HepG2 (cell line): ENCODE results near the gene THOC5. TPM values are rescaled to one million over a fixed set of nuclear protein-coding genes. Genes with fewer than 3 reads are reported as not detected.

Experiments used
- BATF2 ChIP-seq: sonication (generic); formaldehyde crosslinking; IDR thresholded peaks from 2 replicates; pipeline ENCODE4 v1.8.0; 2022; ENCODE audit warnings: mild to moderate bottlenecking, missing genetic modification reagents, moderate library complexity
- DZIP1 ChIP-seq: sonication (generic); formaldehyde crosslinking; IDR thresholded peaks from 2 replicates; pipeline ENCODE4 v1.5.0; 2020; ENCODE audit warnings: mild to moderate bottlenecking, missing genetic modification reagents
- ELK4 ChIP-seq: sonication (generic); formaldehyde crosslinking; IDR thresholded peaks from 2 replicates; pipeline ENCODE4 v1.9.0; 2021; ENCODE audit warnings: missing genetic modification reagents, borderline replicate concordance
- GATA4 ChIP-seq: sonication (generic); IDR thresholded peaks from 2 replicates; pipeline ENCODE4 v1.6.1; 2016; ENCODE audit warnings: antibody characterized with exemption, low read depth, borderline replicate concordance
- HOXA7 ChIP-seq: sonication (generic); formaldehyde crosslinking; IDR thresholded peaks from 2 replicates; pipeline ENCODE4 v1.8.1; 2022; ENCODE audit warnings: mild to moderate bottlenecking, missing genetic modification reagents, moderate library complexity
- IKZF5 ChIP-seq: IDR thresholded peaks from 2 replicates; pipeline ENCODE4 v1.6.1; 2018; ENCODE audit warnings: missing genetic modification reagents, mild to moderate bottlenecking, missing compliant biosample characterization
- KDM2A ChIP-seq: sonication (generic); formaldehyde crosslinking; IDR thresholded peaks from 2 replicates; pipeline ENCODE4 v1.4.0; 2020; ENCODE audit warnings: low read depth, missing genetic modification reagents, borderline replicate concordance
- MYC ChIP-seq: sonication (generic); formaldehyde crosslinking; IDR thresholded peaks from 2 replicates; pipeline ENCODE4 v1.9.0; 2021; ENCODE audit warnings: missing genetic modification reagents, borderline replicate concordance
- RAD51 ChIP-seq: fragments of 450-650 bp; IDR thresholded peaks from 2 replicates; pipeline ENCODE4 v1.6.1; 2016; ENCODE audit warnings: borderline replicate concordance
- SYNCRIP ChIP-seq: fragments of 200-400 bp; formaldehyde crosslinking; IDR thresholded peaks from 2 replicates; pipeline ENCODE4 v1.6.1; 2018; ENCODE audit warnings: mild to moderate bottlenecking, low read depth, low read length; ENCODE audit not compliant: insufficient read depth
- TCF7L2 ChIP-seq: IDR thresholded peaks from 2 replicates; pipeline ENCODE4 v1.6.1; 2011; ENCODE audit warnings: mild to moderate bottlenecking, low read depth, low read length, moderate library complexity
- ZNF367 ChIP-seq: sonication (generic); formaldehyde crosslinking; IDR thresholded peaks from 2 replicates; pipeline ENCODE4 v1.4.0; 2020; ENCODE audit warnings: missing genetic modification reagents, borderline replicate concordance
- ZNF569 ChIP-seq: sonication (generic); formaldehyde crosslinking; IDR thresholded peaks from 2 replicates; pipeline ENCODE4 v1.5.0; 2020; ENCODE audit warnings: mild to moderate bottlenecking, missing genetic modification reagents, moderate library complexity, borderline replicate concordance
- ZNF597 ChIP-seq: sonication (generic); formaldehyde crosslinking; IDR thresholded peaks from 2 replicates; pipeline ENCODE4 v1.5.0; 2020; ENCODE audit warnings: missing genetic modification reagents
- ZNF83 ChIP-seq: sonication (generic); formaldehyde crosslinking; IDR thresholded peaks from 2 replicates; pipeline ENCODE4 v1.4.0; 2020; ENCODE audit warnings: missing genetic modification reagents, mild to moderate bottlenecking, borderline replicate concordance
- ZSCAN20 ChIP-seq: sonication (generic); formaldehyde crosslinking; IDR thresholded peaks from 2 replicates; pipeline ENCODE4 v1.4.0; 2020; ENCODE audit warnings: missing genetic modification reagents, mild to moderate bottlenecking, borderline replicate concordance
- polyA plus RNA-seq, 8 experiments: library from polyadenylated mRNA; depleted of rRNA in 3 of 8; stranded (reverse) in 7 of 8; unstranded in 1 of 8; fragments of >200 nt; fragmentation: Illumina TruSeq in 4 of 8; extraction: Trizol in 4 of 8; gene quantifications; 2 replicates each; pipeline versions ENCODE4 v1.2.1 to v1.2.3, GENCODE V29; 2011 to 2016; ENCODE audit warnings: low read depth in 4 of 8, missing spikeins in 1 of 8, mixed read lengths in 1 of 8; ENCODE audit not compliant: insufficient read depth in 1 of 8
- total RNA-seq, 5 experiments: library from RNA; depleted of rRNA; stranded (reverse); fragments of >200 nt; fragmentation: Illumina TruSeq; extraction: Trizol; gene quantifications; 2 replicates each; pipeline ENCODE4 v1.2.3, GENCODE V29; 2016; ENCODE audit warnings: low read depth in 1 of 5
- TF ChIP-seq, protein P1 (sequence below): sonication (generic); formaldehyde crosslinking; IDR thresholded peaks from 2 replicates; pipeline ENCODE4 v1.5.1; 2020; ENCODE audit warnings: missing genetic modification reagents, mild to moderate bottlenecking, borderline replicate concordance
- TF ChIP-seq, protein P2 (sequence below): sonication (generic); formaldehyde crosslinking; IDR thresholded peaks from 2 replicates; pipeline ENCODE4 v1.5.0; 2020; ENCODE audit warnings: missing genetic modification reagents, mild to moderate bottlenecking, borderline replicate concordance

The THOC5 gene
- total and polyA plus RNA-seq, 2 of the 13 experiments (the other 11 are each of a cell fraction or from before 2014, with no cell fraction given): 45.8 to 46.7 TPM

- TF ChIP-seq DZIP1 (CRISPR knock-in tag): no peak
- TF ChIP-seq, protein P1, sequence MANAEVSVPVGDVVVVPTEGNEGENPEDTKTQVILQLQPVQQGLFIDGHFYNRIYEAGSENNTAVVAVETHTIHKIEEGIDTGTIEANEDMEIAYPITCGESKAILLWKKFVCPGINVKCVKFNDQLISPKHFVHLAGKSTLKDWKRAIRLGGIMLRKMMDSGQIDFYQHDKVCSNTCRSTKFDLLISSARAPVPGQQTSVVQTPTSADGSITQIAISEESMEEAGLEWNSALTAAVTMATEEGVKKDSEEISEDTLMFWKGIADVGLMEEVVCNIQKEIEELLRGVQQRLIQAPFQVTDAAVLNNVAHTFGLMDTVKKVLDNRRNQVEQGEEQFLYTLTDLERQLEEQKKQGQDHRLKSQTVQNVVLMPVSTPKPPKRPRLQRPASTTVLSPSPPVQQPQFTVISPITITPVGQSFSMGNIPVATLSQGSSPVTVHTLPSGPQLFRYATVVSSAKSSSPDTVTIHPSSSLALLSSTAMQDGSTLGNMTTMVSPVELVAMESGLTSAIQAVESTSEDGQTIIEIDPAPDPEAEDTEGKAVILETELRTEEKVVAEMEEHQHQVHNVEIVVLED (CRISPR knock-in tag): peak; percentile 70; the same call in 1 of the 2 replicates
- no peak for TF ChIP-seq ZNF569 (CRISPR knock-in tag)
- no peak for TF ChIP-seq ZNF367
- peak; percentile 45; the same call in 1 of the 2 replicates for TF ChIP-seq GATA4
- TF ChIP-seq IKZF5 (CRISPR knock-in tag): peak; percentile 94
- peak; percentile 99 for TF ChIP-seq MYC
- TF ChIP-seq KDM2A (CRISPR knock-in tag): peak; percentile 98
- no peak for TF ChIP-seq HOXA7 (CRISPR knock-in tag)
- TF ChIP-seq, protein P2, sequence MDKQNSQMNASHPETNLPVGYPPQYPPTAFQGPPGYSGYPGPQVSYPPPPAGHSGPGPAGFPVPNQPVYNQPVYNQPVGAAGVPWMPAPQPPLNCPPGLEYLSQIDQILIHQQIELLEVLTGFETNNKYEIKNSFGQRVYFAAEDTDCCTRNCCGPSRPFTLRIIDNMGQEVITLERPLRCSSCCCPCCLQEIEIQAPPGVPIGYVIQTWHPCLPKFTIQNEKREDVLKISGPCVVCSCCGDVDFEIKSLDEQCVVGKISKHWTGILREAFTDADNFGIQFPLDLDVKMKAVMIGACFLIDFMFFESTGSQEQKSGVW (CRISPR knock-in tag): no peak
- TF ChIP-seq ZNF597 (CRISPR knock-in tag): no peak
- TF ChIP-seq TCF7L2: no peak
- no peak for TF ChIP-seq ZSCAN20 (CRISPR knock-in tag)
- no peak for TF ChIP-seq SYNCRIP
- no peak; the same call in 1 of the 2 replicates for TF ChIP-seq ELK4
- TF ChIP-seq BATF2 (CRISPR knock-in tag): no peak
- TF ChIP-seq RAD51: no peak
- no peak for TF ChIP-seq ZNF83 (CRISPR knock-in tag)
These were observed at the start of gene THOC5 (continued) for GRCh38 chr22:29553351-29554224.
